CD4-positive, alpha-beta T cell (primary cell): ENCODE data around the gene PKHD1. TPM values are rescaled to one million over a fixed set of nuclear protein-coding genes. Genes with fewer than 3 reads are reported as not detected.
"Not testable (repeated sequence)": the region's sequence is repeated elsewhere in the genome, so short reads cannot be mapped to it uniquely, and the experiment has no call there.

Experiments
- ATAC-seq: fragments of 200-7000 bp; cut with Tn5 transposase; one replicate; pipeline ENCODE4 v1.10.0; 2022; ENCODE audit warnings: mild to moderate bottlenecking; ENCODE audit not compliant: poor library complexity
- CTCF ChIA-PET: fragments of 350-600 bp; sonication (Branson Sonifier 250); formaldehyde crosslinking; loops from one replicate; lab custom pipeline; 2021; ENCODE audit warnings: antibody characterized with exemption, inconsistent platforms; lab: Charles Lee
- POLR2A ChIA-PET: fragments of 350-600 bp; sonication (Branson Sonifier 250); formaldehyde crosslinking; loops from one replicate; lab custom pipeline; 2021; ENCODE audit warnings: antibody characterized with exemption, inconsistent platforms; lab: Charles Lee
- DNase-seq, 14 experiments: peaks; one replicate each; pipeline ENCODE4 v3.0.0-alpha.2; 2013 to 2020; ENCODE audit warnings: mixed read lengths in 2 of 14
- H3K27ac ChIP-seq, 2 donors: one replicate each; pipeline versions ENCODE4 v1.5.1 to v1.7.0; 2013; ENCODE audit warnings: low read length in 2 of 2, low read depth in 1 of 2, mild to moderate bottlenecking in 1 of 2
- H3K27me3 ChIP-seq, 2 experiments: 1 replicate in 1 of 2; 2 replicates in 1 of 2; pipeline versions ENCODE4 v1.6.1 to v1.7.0; 2013; ENCODE audit warnings: low read length in 2 of 2, control low read depth in 1 of 2, mild to moderate bottlenecking in 1 of 2, moderate library complexity in 1 of 2; ENCODE audit not compliant: insufficient read depth in 2 of 2, control insufficient read depth in 1 of 2
- H3K36me3 ChIP-seq: one replicate; pipeline ENCODE4 v1.6.1; 2013; ENCODE audit warnings: low read length, control low read depth; ENCODE audit not compliant: insufficient read depth
- H3K4me1 ChIP-seq: one replicate; pipeline ENCODE4 v1.6.1; 2013; ENCODE audit warnings: low read length, control low read depth; ENCODE audit not compliant: insufficient read depth
- H3K4me3 ChIP-seq: one replicate; pipeline ENCODE4 v1.5.1; 2013; ENCODE audit warnings: mild to moderate bottlenecking, low read length, moderate library complexity
- H3K9me3 ChIP-seq, 2 experiments: 1 replicate in 1 of 2; 2 replicates in 1 of 2; pipeline versions ENCODE4 v1.6.1 to v1.7.0; 2013; ENCODE audit warnings: low read length in 2 of 2, mild to moderate bottlenecking in 2 of 2, control low read depth in 1 of 2, moderate library complexity in 1 of 2; ENCODE audit not compliant: control insufficient read depth in 1 of 2, insufficient read depth in 1 of 2
- H3K27ac Mint-ChIP-seq: one replicate; pipeline ENCODE4 v1.8.0; 2020; ENCODE audit warnings: mixed read lengths
- H3K27me3 Mint-ChIP-seq: one replicate; pipeline ENCODE4 v1.8.0; 2021; ENCODE audit warnings: mixed read lengths
- H3K36me3 Mint-ChIP-seq: one replicate; pipeline ENCODE4 v1.8.0; 2021; ENCODE audit warnings: low read depth, mixed read lengths
- H3K4me1 Mint-ChIP-seq: one replicate; pipeline ENCODE4 v1.8.0; 2021; ENCODE audit warnings: low read depth, mixed read lengths
- H3K4me3 Mint-ChIP-seq: one replicate; pipeline ENCODE4 v1.8.0; 2020; ENCODE audit warnings: mild to moderate bottlenecking, mixed read lengths
- H3K9me3 Mint-ChIP-seq: one replicate; pipeline ENCODE4 v1.8.0; 2020; ENCODE audit warnings: mixed read lengths
- CTCF ChIP-seq: fragments of 200-600 bp; IDR thresholded peaks from one replicate; pipeline ENCODE4 v1.8.0; 2022; ENCODE audit warnings: antibody characterized with exemption, mild to moderate bottlenecking
- intact Hi-C, 2 experiments: fragments of 100-400 bp; cut with DNase I in 1 of 2; cut with micrococcal nuclease in 1 of 2; formaldehyde crosslinking; loops; one replicate each; pipeline versions ENCODE4 v1.15.1 to v1.9.0; 2023 to 2025; cut with DNase I, micrococcal nuclease
- total RNA-seq, 174 experiments: library from RNA in 2 of 174; stranded (reverse) in 2 of 174; gene quantifications; one replicate each; pipeline ENCODE4 v1.2.3 and lab custom pipeline; 2021 to 2026

Gene PKHD1
- total RNA-seq, 2 experiments from 2014 or later = 0.03 TPM; not detected in 1

- ATAC-seq = no peak
- Mint-ChIP-seq H3K36me3 (no peaks in the 10 kb centered on the region), H3K27ac (no peak overlapping the region), H3K9me3 (no peaks in the 10 kb centered on the region), H3K27me3 (no peaks in the 10 kb centered on the region), H3K4me3 (no peak overlapping the region), H3K4me1 (no peaks in the 10 kb centered on the region)
- no peaks in the 10 kb centered on the region for H3K36me3 ChIP-seq
- peaks cover 2 to 6% of the 10 kb centered on the region in 2 experiments for H3K27me3 ChIP-seq
- POLR2A ChIA-PET = no interaction called here
- TF ChIP-seq CTCF = no peak
- CTCF ChIA-PET = no interaction called here
- intact Hi-C loops = no loop called here
- no peaks in the 10 kb centered on the region for H3K4me1 ChIP-seq
- no peak overlapping the region for H3K27ac ChIP-seq
- H3K4me3 ChIP-seq = no peak overlapping the region
- no peak for DNase-seq
- H3K9me3 ChIP-seq = no peaks in the 10 kb centered on the region
These were observed 137.9 kb downstream of the PKHD1 start for GRCh38 chr6:51949526-51949925.

GRCh38 chr6:51939695-51940094 is 147.7 kb downstream of the PKHD1 start:
- H3K27me3 ChIP-seq, H3K4me3 Mint-ChIP-seq, POLR2A ChIA-PET, H3K36me3 ChIP-seq, H3K4me1 ChIP-seq, H3K4me3 ChIP-seq, DNase-seq, H3K27ac Mint-ChIP-seq, intact Hi-C loops, H3K36me3 Mint-ChIP-seq, H3K27me3 Mint-ChIP-seq, CTCF ChIA-PET, H3K9me3 Mint-ChIP-seq, H3K9me3 ChIP-seq, H3K27ac ChIP-seq, H3K4me1 Mint-ChIP-seq, ATAC-seq: not testable (repeated sequence)

GRCh38 chr6:51936531-51937290 is 150.7 kb downstream of the PKHD1 start:
- H3K27me3 Mint-ChIP-seq = peaks cover 4% of the 10 kb centered on the region
- no peak for TF ChIP-seq CTCF
- ChIA-PET POLR2A (no interaction called here), CTCF (no interaction called here)
- H3K36me3 Mint-ChIP-seq = no peaks in the 10 kb centered on the region
- no peaks in the 10 kb centered on the region for H3K9me3 ChIP-seq
- H3K9me3 Mint-ChIP-seq = no peaks in the 10 kb centered on the region
- ATAC-seq (no peak), DNase-seq (no peak)
- H3K4me3 ChIP-seq = no peak overlapping the region
- H3K27ac ChIP-seq = no peak overlapping the region
- no peaks in the 10 kb centered on the region for H3K27me3 ChIP-seq
- H3K36me3 ChIP-seq = no peaks in the 10 kb centered on the region
- no peaks in the 10 kb centered on the region for H3K4me1 ChIP-seq
- intact Hi-C loops = no loop called here
- no peaks in the 10 kb centered on the region for H3K4me1 Mint-ChIP-seq
- no peak overlapping the region for H3K4me3 Mint-ChIP-seq
- no peak overlapping the region for H3K27ac Mint-ChIP-seq

- CTCF ChIA-PET = no interaction called here
- TF ChIP-seq CTCF = no peak
- H3K4me1 Mint-ChIP-seq = no peaks in the 10 kb centered on the region
These were observed 153.3 kb downstream of the PKHD1 start for GRCh38 chr6:51934098-51934497.

More at GRCh38 chr6:51934098-51934497, 153.3 kb downstream of the PKHD1 start:
- Histone ChIP-seq H3K9me3 (no peaks in the 10 kb centered on the region), H3K27me3 (no peaks in the 10 kb centered on the region), H3K4me3 (no peak overlapping the region), H3K36me3 (no peaks in the 10 kb centered on the region), H3K4me1 (no peaks in the 10 kb centered on the region), H3K27ac (no peak overlapping the region)
- no peak for DNase-seq
- ATAC-seq = no peak
- Mint-ChIP-seq H3K4me3 (no peak overlapping the region), H3K9me3 (no peaks in the 10 kb centered on the region), H3K27me3 (peaks cover 8% of the 10 kb centered on the region), H3K36me3 (no peaks in the 10 kb centered on the region), H3K27ac (no peak overlapping the region)
- intact Hi-C loops = no loop called here
- POLR2A ChIA-PET = no interaction called here
